Measurements from ENCODE around the gene ZNF169.

DNA sequence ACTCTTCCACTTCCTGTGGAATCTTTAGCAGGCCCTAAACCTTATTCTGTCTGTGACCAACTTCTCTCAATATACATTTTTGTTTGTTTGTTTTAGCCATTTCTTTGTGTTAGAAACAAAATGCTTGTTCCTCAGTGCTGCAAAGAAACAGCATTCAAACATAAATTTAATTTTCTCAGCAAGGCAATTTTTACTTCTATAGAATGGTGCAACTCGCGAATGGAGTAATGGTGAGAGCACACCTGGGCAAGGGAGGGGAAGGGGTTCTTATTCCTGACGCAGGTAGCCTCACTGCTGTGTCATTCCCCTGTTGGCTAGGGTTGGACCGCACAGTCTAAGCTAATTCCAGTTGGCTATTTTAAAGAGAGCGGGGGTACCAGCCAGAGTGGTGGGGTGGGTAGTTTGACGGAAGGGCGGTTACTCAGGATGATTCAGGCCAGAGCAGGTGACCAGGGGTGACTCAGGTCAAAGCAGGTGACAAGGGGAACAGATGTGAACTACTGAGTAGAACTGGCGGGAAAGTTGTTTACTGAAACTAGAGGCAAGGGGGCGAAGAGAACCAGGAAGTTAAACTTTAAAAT lies 21.4 kb downstream of the ZNF169 start:
- TF ChIP-seq EZH2phosphoT487 (IDR thresholded peaks at IDR 0.05; ENCODE audit: borderline replicate concordance): no peak
- TF ChIP-seq, protein P1, sequence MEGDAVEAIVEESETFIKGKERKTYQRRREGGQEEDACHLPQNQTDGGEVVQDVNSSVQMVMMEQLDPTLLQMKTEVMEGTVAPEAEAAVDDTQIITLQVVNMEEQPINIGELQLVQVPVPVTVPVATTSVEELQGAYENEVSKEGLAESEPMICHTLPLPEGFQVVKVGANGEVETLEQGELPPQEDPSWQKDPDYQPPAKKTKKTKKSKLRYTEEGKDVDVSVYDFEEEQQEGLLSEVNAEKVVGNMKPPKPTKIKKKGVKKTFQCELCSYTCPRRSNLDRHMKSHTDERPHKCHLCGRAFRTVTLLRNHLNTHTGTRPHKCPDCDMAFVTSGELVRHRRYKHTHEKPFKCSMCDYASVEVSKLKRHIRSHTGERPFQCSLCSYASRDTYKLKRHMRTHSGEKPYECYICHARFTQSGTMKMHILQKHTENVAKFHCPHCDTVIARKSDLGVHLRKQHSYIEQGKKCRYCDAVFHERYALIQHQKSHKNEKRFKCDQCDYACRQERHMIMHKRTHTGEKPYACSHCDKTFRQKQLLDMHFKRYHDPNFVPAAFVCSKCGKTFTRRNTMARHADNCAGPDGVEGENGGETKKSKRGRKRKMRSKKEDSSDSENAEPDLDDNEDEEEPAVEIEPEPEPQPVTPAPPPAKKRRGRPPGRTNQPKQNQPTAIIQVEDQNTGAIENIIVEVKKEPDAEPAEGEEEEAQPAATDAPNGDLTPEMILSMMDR (conservative IDR thresholded peaks at IDR 0.05; ENCODE audit: low read length): no peak

All from Loucy (cell line).